ENCODE data around the gene SLC38A3.
"Not testable (repeated sequence)": the region's sequence is repeated elsewhere in the genome, so short reads cannot be mapped to it uniquely, and the experiment has no call there.

Gene SLC38A3

GRCh38 chr3:50245831-50246516 lies 40.9 kb downstream of the SLC38A3 start:
- in situ Hi-C loops (cut with MboI; ENCODE audit: low sequenced_read_pairs): no loop called here

- in situ Hi-C loops (cut with MboI; ENCODE audit: low sequenced_read_pairs): no loop called here
Observed at GRCh38 chr3:50246517-50246954, 41.5 kb downstream of the SLC38A3 start.

GRCh38 chr3:50248387-50248786 lies 43.3 kb downstream of the SLC38A3 start:
- in situ Hi-C loops (cut with MboI; ENCODE audit: low sequenced_read_pairs): no loop called here

DNA sequence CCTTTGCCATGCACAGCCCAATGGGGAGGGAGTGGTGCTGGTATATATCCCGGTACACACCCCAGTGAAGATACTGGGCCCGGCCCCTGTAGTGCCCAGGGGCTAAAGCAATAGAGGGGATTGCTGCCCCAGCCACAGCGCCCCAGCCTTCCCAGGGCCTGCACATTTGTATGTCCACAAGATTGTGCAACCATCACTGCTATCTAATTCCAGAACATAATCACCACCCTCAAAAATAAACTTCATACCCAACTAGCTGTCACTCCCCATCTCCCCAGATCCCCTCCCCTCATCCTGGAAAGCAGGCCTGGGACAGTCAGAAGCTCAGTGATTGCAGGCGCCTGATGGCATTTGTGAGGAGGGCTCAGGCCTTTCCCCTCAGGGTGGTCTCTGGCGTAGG lies 44.4 kb downstream of the SLC38A3 start:
- in situ Hi-C loops (cut with MboI; ENCODE audit: low sequenced_read_pairs): no loop called here

DNA sequence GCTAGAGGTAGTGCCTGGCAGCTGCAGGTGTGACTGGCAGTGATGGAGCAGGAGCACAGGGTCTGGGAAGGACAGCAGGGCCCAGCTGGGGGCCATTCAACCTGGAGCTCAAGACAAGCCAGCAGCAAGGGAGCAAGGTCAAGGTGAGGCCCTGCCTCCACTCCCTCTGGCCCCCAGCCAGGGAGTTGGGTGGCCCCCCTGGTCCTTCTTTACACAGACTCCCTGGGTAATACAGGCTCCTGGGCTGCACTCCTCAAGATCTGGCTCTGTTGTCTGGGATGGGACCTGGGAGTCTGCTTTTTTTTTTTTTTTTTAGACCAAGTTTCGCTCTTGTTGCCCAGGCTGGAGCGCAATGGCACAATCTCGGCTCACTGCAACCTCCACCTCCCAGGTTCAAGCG lies 45.4 kb downstream of the SLC38A3 start:
- in situ Hi-C loops (cut with MboI; ENCODE audit: low sequenced_read_pairs): no loop called here

- in situ Hi-C loops (cut with MboI; ENCODE audit: low sequenced_read_pairs): no loop called here
Observed at GRCh38 chr3:50251220-50251619, 46.1 kb downstream of the SLC38A3 start.

GRCh38 chr3:50254577-50255250 lies 49.6 kb downstream of the SLC38A3 start:
- in situ Hi-C loops (cut with MboI; ENCODE audit: low sequenced_read_pairs): no loop called here

DNA sequence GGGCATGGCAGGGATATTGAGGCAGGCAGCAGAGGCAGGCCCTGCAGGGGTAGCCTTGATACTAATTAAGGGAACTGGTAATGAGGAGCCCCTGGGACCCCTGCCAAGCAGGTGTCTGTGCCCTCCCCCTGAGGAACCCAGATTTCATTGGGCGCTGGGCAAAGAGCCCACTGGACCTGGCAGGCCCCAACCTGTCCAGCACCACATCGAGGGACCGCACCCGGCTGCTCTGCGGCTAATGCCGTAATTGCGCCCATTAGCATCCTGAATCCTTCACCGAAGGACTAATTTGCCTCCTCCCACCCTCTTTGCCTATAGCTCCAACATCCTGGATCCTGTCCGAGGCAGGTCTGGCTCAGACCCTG lies 50.2 kb downstream of the SLC38A3 start:
- in situ Hi-C loops (cut with MboI; ENCODE audit: low sequenced_read_pairs): no loop called here

DNA sequence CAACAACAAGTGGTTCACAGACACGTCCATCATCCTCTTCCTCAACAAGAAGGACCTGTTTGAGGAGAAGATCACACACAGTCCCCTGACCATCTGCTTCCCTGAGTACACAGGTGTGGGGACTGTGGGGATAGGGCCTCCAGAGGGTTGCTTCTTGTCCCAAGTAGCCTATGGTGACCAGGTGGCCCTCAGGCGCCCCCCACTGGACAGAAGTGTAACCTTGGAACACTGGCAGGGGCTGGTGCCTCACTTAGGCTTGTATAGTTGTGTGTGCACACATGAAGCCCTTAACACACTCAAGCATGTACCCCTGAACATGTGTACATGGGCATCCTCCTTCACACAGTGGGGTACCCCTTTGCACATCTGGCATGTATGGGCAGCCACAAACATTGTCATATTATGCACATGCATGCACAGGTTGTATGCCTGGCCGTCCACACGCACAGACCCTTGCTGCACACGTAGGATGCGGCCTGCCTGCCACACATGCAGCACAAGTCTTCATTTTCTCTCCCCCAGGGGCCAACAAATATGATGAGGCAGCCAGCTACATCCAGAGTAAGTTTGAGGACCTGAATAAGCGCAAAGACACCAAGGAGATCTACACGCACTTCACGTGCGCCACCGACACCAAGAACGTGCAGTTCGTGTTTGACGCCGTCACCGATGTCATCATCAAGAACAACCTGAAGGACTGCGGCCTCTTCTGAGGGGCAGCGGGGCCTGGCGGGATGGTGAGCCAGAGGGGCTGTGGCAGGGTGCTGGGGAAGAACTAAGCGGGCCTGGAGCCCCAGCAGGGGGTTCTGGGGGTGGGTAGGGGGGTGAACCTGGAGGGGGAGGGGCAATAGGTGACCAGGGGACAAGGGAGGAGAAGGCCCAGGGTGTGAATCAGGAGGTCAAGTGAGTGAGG lies 52.2 kb downstream of the SLC38A3 start:
- in situ Hi-C loops (cut with MboI; ENCODE audit: low sequenced_read_pairs): no loop called here

DNA sequence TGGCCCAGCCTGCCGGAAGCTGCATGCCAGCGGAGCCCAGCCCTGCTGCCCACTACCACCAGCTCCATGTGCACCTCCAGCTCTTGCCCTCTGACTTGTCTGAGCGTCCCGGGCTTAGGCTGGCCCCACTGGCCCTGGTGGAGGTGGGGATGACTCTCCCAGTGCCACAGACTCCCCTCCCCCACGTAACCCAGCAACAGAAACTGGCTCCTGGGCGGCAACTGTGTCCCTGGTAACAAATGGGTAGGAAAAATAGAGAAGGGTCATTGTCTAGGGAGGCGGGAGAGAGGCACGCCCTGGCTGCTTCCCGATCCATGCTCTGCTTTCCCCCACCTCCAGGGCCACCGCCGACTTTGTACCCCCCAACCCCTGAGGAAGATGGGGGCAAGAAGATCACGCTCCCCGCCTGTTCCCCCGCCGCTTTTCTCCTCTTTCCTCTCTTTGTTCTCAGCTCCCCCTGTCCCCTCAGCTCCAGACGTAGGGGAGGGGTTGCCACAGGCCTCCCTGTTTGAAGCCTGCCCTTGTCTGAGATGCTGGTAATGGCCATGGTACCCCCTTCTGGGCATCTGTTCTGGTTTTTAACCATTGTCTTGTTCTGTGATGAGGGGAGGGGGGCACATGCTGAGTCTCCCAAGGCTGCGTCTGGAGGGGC lies 53.1 kb downstream of the SLC38A3 start:
- in situ Hi-C loops (cut with MboI; ENCODE audit: low sequenced_read_pairs): no loop called here

- in situ Hi-C loops (cut with MboI; ENCODE audit: low sequenced_read_pairs): no loop called here
Observed at GRCh38 chr3:50258979-50259378, 53.9 kb downstream of the SLC38A3 start.

DNA sequence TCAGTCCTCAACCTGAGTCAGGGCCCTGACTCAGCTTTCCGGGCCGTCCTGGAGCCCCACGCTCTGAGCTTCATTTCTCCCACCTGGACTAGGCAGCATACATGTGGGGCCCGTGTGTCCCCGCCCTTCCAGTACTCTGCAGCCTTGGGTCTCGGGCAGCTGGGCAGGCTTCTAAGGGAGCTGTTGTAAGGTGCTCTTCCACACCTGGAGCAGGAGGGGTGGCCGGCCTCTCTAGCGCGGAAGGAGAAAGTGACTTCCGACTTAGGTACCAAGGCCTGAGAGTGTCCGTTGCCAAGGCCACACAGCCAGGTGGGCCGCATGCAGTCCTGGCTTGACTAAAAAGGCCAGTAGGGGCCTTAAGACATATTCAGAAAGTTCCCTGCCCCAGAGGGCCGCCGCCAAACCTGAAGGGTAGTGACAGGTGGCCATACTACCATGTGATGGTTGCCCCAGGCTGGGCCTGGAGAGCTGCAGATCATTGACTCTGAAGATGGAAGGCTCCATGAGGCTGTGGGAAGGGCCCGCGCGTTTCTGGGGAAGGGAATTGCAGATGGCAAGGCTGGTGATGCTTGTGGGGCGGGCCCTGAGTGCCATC lies 54.5 kb downstream of the SLC38A3 start:
- in situ Hi-C loops (cut with MboI; ENCODE audit: low sequenced_read_pairs): no loop called here

DNA sequence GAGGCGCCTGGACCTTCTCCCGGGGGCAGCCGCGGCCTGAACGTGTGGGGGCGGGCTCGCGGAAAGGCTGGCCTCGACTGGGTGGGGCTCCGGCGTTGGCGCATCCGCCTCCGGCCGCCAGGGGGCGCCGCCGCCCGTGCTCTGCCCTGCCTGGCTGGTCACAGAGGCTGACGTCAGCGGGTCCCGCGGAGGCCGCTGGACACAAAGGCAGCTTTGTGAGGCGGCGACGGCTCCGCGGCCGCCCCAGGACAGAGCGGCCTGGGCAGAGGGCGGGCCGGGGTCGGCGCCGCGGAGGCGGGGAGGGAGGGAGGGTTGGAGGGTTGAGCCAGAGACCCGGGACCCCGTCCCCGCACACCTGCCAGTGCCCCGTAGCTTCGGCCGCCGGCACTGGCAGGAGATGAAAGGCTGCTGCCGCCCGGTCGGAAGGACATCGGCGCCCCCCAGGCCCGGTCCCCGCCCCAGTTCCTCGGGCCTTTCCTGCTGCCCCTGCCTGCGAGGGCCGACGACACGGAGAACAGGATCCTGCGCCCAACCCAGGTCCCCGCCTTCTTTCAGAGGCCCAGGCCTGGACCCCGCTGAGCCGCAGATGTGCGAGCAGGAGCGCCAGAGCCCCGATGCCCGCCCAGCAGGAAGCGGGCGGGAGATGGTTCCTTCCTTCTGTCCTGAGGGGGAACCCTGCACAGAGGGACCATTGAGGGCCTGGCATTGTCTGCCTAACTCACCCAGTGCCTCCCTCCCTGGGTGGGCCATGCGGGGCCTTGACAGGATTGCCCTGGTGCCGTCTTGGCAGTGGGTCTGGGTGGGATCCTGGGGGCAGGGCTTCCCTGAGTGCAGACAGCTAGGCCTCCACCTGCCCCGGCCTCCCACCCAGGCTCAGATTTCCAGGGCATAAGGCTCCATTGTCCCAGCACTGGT lies 55.2 kb downstream of the SLC38A3 start:
- in situ Hi-C loops (cut with MboI; ENCODE audit: low sequenced_read_pairs): no loop called here

DNA sequence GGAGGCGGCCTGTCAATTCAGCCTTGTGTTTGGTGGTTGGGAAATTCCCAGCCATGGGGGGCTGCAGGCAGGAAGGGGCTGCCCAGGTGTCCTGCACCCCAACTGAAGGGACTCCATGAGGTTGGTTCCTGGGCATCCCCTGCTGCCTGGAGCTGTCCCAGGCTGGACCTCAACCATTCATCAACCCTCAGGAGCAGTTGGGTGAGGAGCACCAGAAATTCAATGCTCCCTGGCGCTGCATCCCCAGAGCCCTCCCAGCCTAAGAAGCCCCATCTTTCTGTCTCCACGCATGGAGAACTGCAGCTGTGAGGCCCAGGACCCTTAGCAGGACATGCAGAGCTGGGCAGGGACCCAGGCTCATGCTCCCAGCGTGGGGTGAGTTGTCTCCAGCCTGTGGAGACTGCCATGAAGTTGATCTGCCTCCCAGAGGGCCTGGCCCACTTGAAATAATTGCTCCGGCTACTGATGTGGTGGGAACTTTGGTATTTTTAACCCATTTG lies 55.9 kb downstream of the SLC38A3 start:
- in situ Hi-C loops (cut with MboI; ENCODE audit: low sequenced_read_pairs): no loop called here

DNA sequence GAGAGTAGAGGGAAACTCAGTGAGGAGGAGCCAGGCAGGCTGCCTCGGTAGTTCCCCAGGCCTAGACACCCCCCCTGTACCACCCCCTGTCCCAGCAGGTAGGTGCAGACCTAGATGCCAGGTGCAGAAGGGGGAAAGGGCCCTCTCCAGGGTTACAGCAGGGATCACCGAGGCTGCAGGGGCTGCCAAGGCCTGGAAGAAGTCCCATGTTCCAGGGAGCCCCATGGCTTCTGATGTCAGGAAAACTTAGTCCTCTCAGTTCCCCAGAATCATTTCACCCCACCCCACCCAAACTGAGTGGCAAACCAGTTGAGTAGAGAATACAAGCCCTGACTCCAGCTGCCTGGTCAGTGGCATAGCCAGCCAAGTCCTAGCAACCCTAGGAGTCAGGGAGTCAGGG lies 56.4 kb downstream of the SLC38A3 start:
- in situ Hi-C loops (cut with MboI; ENCODE audit: low sequenced_read_pairs): no loop called here

DNA sequence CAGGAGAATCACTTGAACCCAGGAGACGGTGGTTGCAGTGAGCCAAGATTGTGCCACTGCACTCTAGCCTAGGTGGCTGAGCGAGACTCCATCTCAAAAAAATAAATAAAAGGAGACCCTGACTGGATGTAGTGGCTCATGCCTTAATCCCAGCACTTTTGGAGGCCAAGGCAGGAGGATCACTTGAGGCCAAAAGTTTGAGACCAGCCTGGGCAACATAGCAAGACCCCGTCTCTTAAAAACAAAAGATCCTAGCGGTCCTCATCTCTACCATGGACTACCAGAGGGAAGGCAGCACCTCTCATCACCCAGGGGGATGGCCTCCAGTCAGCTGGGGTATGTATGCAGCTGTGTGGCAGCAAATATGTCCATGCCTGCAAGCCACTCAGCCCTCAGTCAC lies 57.1 kb downstream of the SLC38A3 start:
- in situ Hi-C loops (cut with MboI; ENCODE audit: low sequenced_read_pairs): not testable (repeated sequence)

GRCh38 chr3:50262778-50263177 lies 57.7 kb downstream of the SLC38A3 start:
- in situ Hi-C loops (cut with MboI; ENCODE audit: low sequenced_read_pairs): no loop called here

- in situ Hi-C loops (cut with MboI; ENCODE audit: low sequenced_read_pairs): no loop called here
Observed at GRCh38 chr3:50263478-50264382, 58.7 kb downstream of the SLC38A3 start.
